AG10803 (cell line): ENCODE results near the gene SCTR.

Source experiments
- DNase-seq: peaks from one replicate; pipeline ENCODE4 v3.0.0; 2010; ENCODE audit warnings: low read depth
- H3K4me3 ChIP-seq: 2 replicates; pipeline ENCODE4 v1.5.1; 2011; ENCODE audit warnings: mild to moderate bottlenecking, low read length, control low read depth
- TF ChIP-seq, protein P1 (sequence below): conservative IDR thresholded peaks from 2 replicates; pipeline ENCODE4 v1.5.1; 2011; ENCODE audit warnings: mild to moderate bottlenecking, low read length, control low read depth, inconsistent platforms

Gene SCTR

DNA sequence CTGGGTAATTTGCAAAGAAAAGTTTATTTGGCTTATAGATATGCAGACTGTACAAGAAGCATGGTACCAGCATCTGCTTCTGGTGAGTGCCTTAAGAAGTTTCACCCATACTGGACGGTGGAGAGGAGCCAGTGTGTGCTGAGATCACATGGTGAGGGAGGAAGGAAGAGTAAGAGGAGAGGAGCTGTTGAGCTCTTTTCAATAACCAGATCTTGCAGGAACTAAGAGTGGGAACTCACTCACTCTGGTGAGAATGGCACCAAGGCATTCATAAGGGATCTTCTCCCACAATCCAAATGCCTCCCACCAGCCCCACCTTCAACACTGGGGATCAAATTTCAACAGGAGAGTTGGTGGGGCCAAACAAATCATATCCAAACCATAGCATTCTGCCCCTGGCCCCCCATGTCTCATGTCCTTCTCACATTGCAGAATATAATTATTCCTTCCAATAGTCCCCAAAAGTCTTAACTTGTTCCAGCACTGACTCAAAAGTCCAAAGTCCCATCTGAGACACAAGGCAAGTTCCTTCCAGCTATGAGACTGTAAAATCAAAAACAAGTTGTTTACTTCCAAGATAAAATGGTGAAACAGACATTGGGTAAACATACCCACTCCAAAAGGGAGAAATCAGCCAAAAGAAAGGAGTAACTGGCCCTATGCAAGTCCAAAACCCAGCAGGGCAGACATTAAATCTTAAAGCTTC lies 104.3 kb downstream of the SCTR start:
- H3K4me3 ChIP-seq, result no peak overlapping the region
- no peak for DNase-seq
- TF ChIP-seq, protein P1, sequence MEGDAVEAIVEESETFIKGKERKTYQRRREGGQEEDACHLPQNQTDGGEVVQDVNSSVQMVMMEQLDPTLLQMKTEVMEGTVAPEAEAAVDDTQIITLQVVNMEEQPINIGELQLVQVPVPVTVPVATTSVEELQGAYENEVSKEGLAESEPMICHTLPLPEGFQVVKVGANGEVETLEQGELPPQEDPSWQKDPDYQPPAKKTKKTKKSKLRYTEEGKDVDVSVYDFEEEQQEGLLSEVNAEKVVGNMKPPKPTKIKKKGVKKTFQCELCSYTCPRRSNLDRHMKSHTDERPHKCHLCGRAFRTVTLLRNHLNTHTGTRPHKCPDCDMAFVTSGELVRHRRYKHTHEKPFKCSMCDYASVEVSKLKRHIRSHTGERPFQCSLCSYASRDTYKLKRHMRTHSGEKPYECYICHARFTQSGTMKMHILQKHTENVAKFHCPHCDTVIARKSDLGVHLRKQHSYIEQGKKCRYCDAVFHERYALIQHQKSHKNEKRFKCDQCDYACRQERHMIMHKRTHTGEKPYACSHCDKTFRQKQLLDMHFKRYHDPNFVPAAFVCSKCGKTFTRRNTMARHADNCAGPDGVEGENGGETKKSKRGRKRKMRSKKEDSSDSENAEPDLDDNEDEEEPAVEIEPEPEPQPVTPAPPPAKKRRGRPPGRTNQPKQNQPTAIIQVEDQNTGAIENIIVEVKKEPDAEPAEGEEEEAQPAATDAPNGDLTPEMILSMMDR, result no peak

- no peak for DNase-seq
- TF ChIP-seq, protein P1, result no peak
- no peak overlapping the region for H3K4me3 ChIP-seq
These were observed 105.2 kb downstream of the SCTR start for GRCh38 chr2:119419065-119419464.

GRCh38 chr2:119417908-119418307 lies 106.4 kb downstream of the SCTR start:
- no peak for DNase-seq
- no peak overlapping the region for H3K4me3 ChIP-seq
- TF ChIP-seq, protein P1, result no peak

GRCh38 chr2:119416299-119416923 lies 107.9 kb downstream of the SCTR start:
- DNase-seq, result no peak
- TF ChIP-seq, protein P1, result no peak
- no peak overlapping the region for H3K4me3 ChIP-seq

DNA sequence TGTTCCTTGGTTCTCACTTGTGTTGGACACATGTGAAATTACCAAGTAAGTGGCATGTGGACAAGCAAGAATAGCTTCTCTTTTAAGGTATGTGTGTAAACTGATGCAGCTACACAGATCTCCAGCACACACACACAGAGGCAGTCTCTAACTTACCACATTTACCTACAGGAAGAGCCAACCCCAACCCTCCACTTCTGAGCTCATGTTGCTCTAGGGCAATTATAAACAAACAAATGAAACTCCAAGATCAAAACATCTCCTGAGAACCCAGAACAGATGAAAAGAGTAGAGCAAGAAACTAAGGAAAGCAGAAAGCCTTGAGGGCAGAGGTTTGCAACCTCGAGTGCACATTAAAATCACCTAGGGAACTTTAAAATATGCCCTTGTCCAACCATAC lies 108.7 kb downstream of the SCTR start:
- TF ChIP-seq, protein P1, result no peak
- no peak overlapping the region for H3K4me3 ChIP-seq

DNA sequence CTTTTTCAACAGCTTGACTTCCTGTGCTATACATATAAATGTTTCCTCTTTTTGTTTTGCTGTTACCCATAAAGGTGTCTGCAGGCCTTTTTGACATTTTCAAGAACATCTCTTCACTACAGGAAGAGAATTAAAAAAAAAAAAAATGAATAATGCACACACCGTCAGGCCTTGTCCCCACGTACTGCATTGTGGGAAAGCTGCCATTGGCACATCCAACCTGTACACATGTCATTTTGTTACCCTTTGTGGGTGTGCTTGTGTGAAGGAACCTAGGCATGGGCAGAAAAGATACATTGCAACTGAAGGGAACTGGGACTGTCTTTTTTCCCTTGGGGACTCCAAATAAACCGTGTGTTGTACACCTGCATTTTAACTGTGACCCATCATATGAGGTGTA lies 109.4 kb downstream of the SCTR start:
- H3K4me3 ChIP-seq, result no peak overlapping the region
- no peak for DNase-seq
- TF ChIP-seq, protein P1, result no peak

More for the DNA sequence above, 108.7 kb downstream of the SCTR start:
- DNase-seq, result no peak

GRCh38 chr2:119409506-119409905 lies 114.8 kb downstream of the SCTR start:
- no peak for DNase-seq
- no peak overlapping the region for H3K4me3 ChIP-seq
- TF ChIP-seq, protein P1, result no peak
